GM12892 (cell line): ENCODE results near the gene WNK4.

Experiments
- POLR2A ChIP-seq: IDR thresholded peaks from 2 replicates; pipeline ENCODE4 v1.6.1; 2011; ENCODE audit warnings: low read depth, low read length, control low read depth
- POLR2AphosphoS5 ChIP-seq: IDR thresholded peaks from 2 replicates; pipeline ENCODE4 v1.6.1; 2011; ENCODE audit warnings: low read depth, low read length, control low read depth

GRCh38 chr17:42748202-42748907 is 32.1 kb upstream of the WNK4 start:
- TF ChIP-seq POLR2AphosphoS5: no peak
- TF ChIP-seq POLR2A: no peak
